ENCODE measurements around the gene ADAMTSL5.
A peak's percentile ranks its signal among the peaks of the same experiment; 100 is the strongest.

ADAMTSL5 gene

DNA sequence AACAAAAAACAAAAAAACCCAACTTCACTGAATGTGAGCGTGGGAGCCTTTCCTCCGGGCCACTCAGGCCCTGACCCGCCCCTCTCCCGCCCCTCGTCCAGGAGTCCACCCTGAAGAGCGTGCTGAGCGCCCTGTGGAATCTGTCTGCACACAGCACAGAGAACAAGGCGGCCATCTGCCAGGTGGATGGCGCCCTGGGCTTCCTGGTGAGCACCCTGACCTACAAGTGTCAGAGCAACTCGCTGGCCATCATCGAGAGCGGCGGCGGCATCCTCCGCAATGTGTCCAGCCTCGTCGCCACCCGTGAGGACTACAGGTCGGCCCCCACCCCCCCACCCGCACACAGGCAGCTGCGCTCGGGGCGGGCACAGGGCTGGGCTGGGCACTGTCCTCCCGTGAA lies 51.0 kb downstream of the ADAMTSL5 start:
- no peak for DNase-seq

DNA sequence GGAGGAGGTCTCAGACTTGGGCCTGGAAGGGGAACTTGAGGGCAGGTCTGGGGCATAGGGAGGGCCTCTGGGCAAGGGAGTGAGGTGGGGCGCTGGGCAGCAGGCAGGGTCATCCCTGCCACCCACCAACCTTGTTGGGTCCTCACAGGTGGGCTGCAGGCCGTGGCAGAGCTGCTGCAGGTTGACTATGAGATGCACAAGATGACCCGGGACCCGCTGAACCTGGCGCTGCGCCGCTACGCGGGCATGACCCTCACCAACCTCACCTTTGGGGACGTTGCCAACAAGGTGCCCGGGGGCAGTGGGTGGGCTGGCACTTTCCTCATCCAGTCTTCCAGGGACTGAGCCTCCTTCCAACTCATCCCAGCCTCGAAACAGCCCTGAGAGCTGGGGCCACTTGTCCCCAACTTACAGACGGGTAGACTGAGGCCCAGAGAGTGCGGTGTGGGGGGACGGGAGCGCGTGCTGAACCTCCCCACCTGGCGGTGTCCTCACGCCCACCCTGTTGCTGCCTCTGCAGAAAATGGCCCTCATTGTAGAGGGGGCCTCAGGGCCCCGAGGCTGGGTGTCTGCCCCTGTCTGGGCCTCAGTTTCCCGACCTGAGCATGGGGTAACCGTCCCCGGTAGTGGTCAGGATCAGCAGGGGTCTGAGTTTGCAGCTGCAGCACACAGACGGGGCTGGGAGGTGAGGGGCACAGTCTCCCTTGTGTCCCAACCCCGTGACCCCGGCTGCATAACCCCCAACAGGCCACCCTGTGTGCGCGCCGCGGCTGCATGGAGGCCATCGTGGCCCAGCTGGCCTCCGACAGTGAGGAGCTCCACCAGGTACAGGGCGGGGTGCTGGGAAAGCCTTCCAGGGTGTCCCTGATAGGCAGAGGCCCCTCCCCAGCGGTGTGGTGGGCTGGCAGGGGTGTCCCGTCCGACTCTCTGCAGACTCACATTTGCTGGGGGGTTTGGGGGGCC lies 52.5 kb downstream of the ADAMTSL5 start:
- no peak for DNase-seq

- DNase-seq: no peak
These were observed 53.3 kb downstream of the ADAMTSL5 start for GRCh38 chr19:1459479-1459878.

GRCh38 chr19:1457892-1458291 lies 54.9 kb downstream of the ADAMTSL5 start:
- no peak for DNase-seq

DNA sequence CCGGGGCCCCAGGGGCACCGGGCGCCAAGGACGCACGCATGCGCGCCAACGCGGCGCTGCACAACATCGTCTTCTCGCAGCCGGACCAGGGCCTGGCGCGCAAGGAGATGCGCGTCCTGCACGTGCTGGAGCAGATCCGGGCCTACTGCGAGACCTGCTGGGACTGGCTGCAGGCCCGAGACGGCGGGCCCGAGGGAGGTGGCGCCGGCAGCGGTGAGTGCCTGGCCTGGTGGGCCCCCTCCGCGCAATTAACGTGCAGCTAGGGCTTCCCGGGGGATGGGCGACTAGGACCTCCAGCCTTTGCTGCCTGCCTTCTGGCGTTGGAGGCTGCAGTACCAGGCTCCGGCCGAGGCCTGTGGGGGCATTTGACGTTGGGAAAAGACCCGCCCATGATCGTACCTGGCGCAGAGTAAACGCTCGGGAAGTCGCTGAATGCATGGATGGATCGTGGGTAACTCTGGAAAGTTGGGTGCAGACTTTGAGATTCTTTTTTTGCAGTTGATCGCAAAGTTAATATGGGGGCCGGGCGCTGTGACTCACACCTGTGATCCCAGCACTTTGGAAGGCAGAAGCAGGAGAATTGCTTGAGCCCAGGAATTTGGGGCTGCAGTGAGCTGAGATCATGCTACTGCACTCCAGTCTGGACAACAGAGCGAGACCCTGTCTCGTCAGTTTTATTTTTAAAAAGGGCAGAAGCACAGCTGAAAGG lies 55.6 kb downstream of the ADAMTSL5 start:
- DNase-seq: no peak

GRCh38 chr19:1456121-1456900 lies 56.5 kb downstream of the ADAMTSL5 start:
- DNase-seq: no peak

GRCh38 chr19:1455336-1456120 lies 57.3 kb downstream of the ADAMTSL5 start:
- DNase-seq: peak; percentile 64 to 68

All from CD4-positive, alpha-beta T cell treated with Interferon alpha-2 for 1 hour (primary cell).